Colonic mucosa (tissue), 4 donors: ENCODE results near the gene GGT5. TPM values are rescaled to one million over a fixed set of nuclear protein-coding genes. Genes with fewer than 3 reads are reported as not detected.
A peak's percentile ranks its signal among the peaks of the same experiment; 100 is the strongest.
"Not testable (repeated sequence)": the region's sequence is repeated elsewhere in the genome, so short reads cannot be mapped to it uniquely, and the experiment has no call there.

Source experiments
- DNase-seq: peaks from one replicate; pipeline ENCODE4 v3.0.0-alpha.2; 2020
- H3K27ac ChIP-seq: fragments of 200-600 bp; one replicate; pipeline ENCODE4 v1.8.0; 2021
- H3K27me3 ChIP-seq: fragments of 200-600 bp; one replicate; pipeline ENCODE4 v1.8.0; 2021
- H3K36me3 ChIP-seq: fragments of 200-600 bp; one replicate; pipeline ENCODE4 v1.8.0; 2021
- H3K4me1 ChIP-seq: fragments of 200-600 bp; one replicate; pipeline ENCODE4 v1.8.0; 2021; ENCODE audit warnings: mild to moderate bottlenecking
- H3K4me3 ChIP-seq: fragments of 200-600 bp; one replicate; pipeline ENCODE4 v1.8.0; 2021
- H3K9ac ChIP-seq, 2 donors: one replicate each; pipeline ENCODE4 v1.7.0; 2013; ENCODE audit warnings: control low read depth in 2 of 2, low read depth in 2 of 2, low read length in 2 of 2
- H3K9me3 ChIP-seq: fragments of 200-600 bp; one replicate; pipeline ENCODE4 v1.8.0; 2021
- CTCF ChIP-seq: fragments of 200-600 bp; IDR thresholded peaks from one replicate; pipeline ENCODE4 v1.8.0; 2022; ENCODE audit warnings: antibody characterized with exemption, mild to moderate bottlenecking
- intact Hi-C: fragments of 100-400 bp; cut with DNase I; formaldehyde crosslinking; loops from one replicate; pipeline ENCODE4 v1.14.1; 2022
- total RNA-seq, 2 donors: library from RNA; stranded (reverse); fragmentation: NEBNext Ultra II Directional in 1 of 2; extraction: Animal tissue kit (Norgen Biotek cat#: 25700) in 1 of 2; gene quantifications; one replicate each; pipeline ENCODE4 v1.2.1, GENCODE V29; 2021
- donor health status: healthy.
- donor health status: DM: no; HTN: no; CAD: no.
- donor health status: DM: no; HTN: no; CAD: no.

Gene GGT5
- total RNA-seq, 2 donors from 2014 or later = 2.6 to 3.7 TPM

- H3K9ac ChIP-seq = no peak overlapping the region
- no peak for DNase-seq
- H3K27me3 ChIP-seq = no peaks in the 10 kb centered on the region
- no peak for TF ChIP-seq CTCF
- peaks cover 11% of the 10 kb centered on the region for H3K4me1 ChIP-seq
- H3K4me3 ChIP-seq = no peak overlapping the region
- intact Hi-C loops = no loop called here
- no peaks in the 10 kb centered on the region for H3K36me3 ChIP-seq
- no peaks in the 10 kb centered on the region for H3K9me3 ChIP-seq
- H3K27ac ChIP-seq = no peak overlapping the region
These were observed 35.2 kb downstream of the GGT5 start for GRCh38 chr22:24209687-24210086.

- no peaks in the 10 kb centered on the region for H3K27me3 ChIP-seq
- no peak overlapping the region for H3K4me3 ChIP-seq
- no peaks in the 10 kb centered on the region for H3K9me3 ChIP-seq
- no peak for DNase-seq
- intact Hi-C loops = no loop called here
- H3K9ac ChIP-seq = no peak overlapping the region
- peaks cover 11% of the 10 kb centered on the region for H3K4me1 ChIP-seq
- H3K27ac ChIP-seq = no peak overlapping the region
- no peaks in the 10 kb centered on the region for H3K36me3 ChIP-seq
- TF ChIP-seq CTCF = no peak
These were observed 35.9 kb downstream of the GGT5 start for GRCh38 chr22:24209016-24209415.

GRCh38 chr22:24208012-24208749, 36.7 kb downstream of the GGT5 start:
- no peaks in the 10 kb centered on the region for H3K36me3 ChIP-seq
- peaks cover 11% of the 10 kb centered on the region for H3K4me1 ChIP-seq
- DNase-seq = no peak
- H3K9me3 ChIP-seq = no peaks in the 10 kb centered on the region
- no peak overlapping the region for H3K4me3 ChIP-seq
- peak overlapping the region in 1 of 2 donors; percentile 19 for H3K9ac ChIP-seq
- TF ChIP-seq CTCF = no peak
- no peaks in the 10 kb centered on the region for H3K27me3 ChIP-seq
- peak overlapping the region; percentile 64 for H3K27ac ChIP-seq
- intact Hi-C loops = no loop called here

- H3K27ac ChIP-seq = peak overlapping the region; percentile 64
- intact Hi-C loops = no loop called here
- H3K27me3 ChIP-seq = no peaks in the 10 kb centered on the region
- TF ChIP-seq CTCF = no peak
- DNase-seq = no peak
- peaks cover 11% of the 10 kb centered on the region for H3K4me1 ChIP-seq
- no peaks in the 10 kb centered on the region for H3K36me3 ChIP-seq
- peak overlapping the region in 1 of 2 donors; percentile 19 for H3K9ac ChIP-seq
- H3K9me3 ChIP-seq = no peaks in the 10 kb centered on the region
- H3K4me3 ChIP-seq = no peak overlapping the region
These were observed 37.4 kb downstream of the GGT5 start for GRCh38 chr22:24207264-24208011.

GRCh38 chr22:24206460-24207263, 38.2 kb downstream of the GGT5 start:
- H3K9ac ChIP-seq, H3K9me3 ChIP-seq, intact Hi-C loops, H3K36me3 ChIP-seq, DNase-seq, H3K4me3 ChIP-seq, H3K27me3 ChIP-seq: not testable (repeated sequence)
- H3K27ac ChIP-seq = peak overlapping the region; percentile 64
- peaks cover 11% of the 10 kb centered on the region for H3K4me1 ChIP-seq
